GM10847 (cell line): ENCODE data around the gene GREM2.

ENCODE experiments used
- POLR2A ChIP-seq: IDR thresholded peaks from 2 replicates; pipeline ENCODE4 v1.6.1; 2011; ENCODE audit not compliant: insufficient read length; ENCODE audit errors: extremely low read depth

The GREM2 gene

GRCh38 chr1:240616018-240616417, 4.1 kb upstream of the GREM2 start:
- TF ChIP-seq POLR2A = no peak

- no peak for TF ChIP-seq POLR2A
Observed at GRCh38 chr1:240613356-240614142, 1.6 kb upstream of the GREM2 start.

- TF ChIP-seq POLR2A = no peak
Observed at GRCh38 chr1:240612811-240613210, 856 bp upstream of the GREM2 start.

- no peak for TF ChIP-seq POLR2A
Observed at GRCh38 chr1:240611228-240611618, 732 bp downstream of the GREM2 start.

- TF ChIP-seq POLR2A = no peak
Observed at GRCh38 chr1:240610636-240611035, 1.3 kb downstream of the GREM2 start.

- TF ChIP-seq POLR2A = no peak
Observed at GRCh38 chr1:240609527-240610060, 2.4 kb downstream of the GREM2 start.

GRCh38 chr1:240608707-240609106, 3.2 kb downstream of the GREM2 start:
- no peak for TF ChIP-seq POLR2A

- no peak for TF ChIP-seq POLR2A
Observed at GRCh38 chr1:240607006-240607405, 4.9 kb downstream of the GREM2 start.

- no peak for TF ChIP-seq POLR2A
Observed at GRCh38 chr1:240602189-240602588, 9.8 kb downstream of the GREM2 start.

GRCh38 chr1:240599830-240600229, 12.1 kb downstream of the GREM2 start:
- no peak for TF ChIP-seq POLR2A

GRCh38 chr1:240599299-240599698, 12.7 kb downstream of the GREM2 start:
- TF ChIP-seq POLR2A = no peak

- no peak for TF ChIP-seq POLR2A
Observed at GRCh38 chr1:240598216-240599001, 13.5 kb downstream of the GREM2 start.

- no peak for TF ChIP-seq POLR2A
Observed at GRCh38 chr1:240597153-240597745, 14.7 kb downstream of the GREM2 start.

GRCh38 chr1:240595476-240595875, 16.5 kb downstream of the GREM2 start:
- TF ChIP-seq POLR2A = no peak

- TF ChIP-seq POLR2A = no peak
Observed at GRCh38 chr1:240591564-240591963, 20.4 kb downstream of the GREM2 start.

GRCh38 chr1:240591078-240591477, 20.9 kb downstream of the GREM2 start:
- TF ChIP-seq POLR2A = no peak
